ENCODE results near the gene YEATS2. TPM values are rescaled to one million over a fixed set of nuclear protein-coding genes. Genes with fewer than 3 reads are reported as not detected.
"Not testable (repeated sequence)": the region's sequence is repeated elsewhere in the genome, so short reads cannot be mapped to it uniquely, and the experiment has no call there.

YEATS2 gene
- total RNA-seq, 1 experiment from 2014 or later = 34.5 TPM

DNA sequence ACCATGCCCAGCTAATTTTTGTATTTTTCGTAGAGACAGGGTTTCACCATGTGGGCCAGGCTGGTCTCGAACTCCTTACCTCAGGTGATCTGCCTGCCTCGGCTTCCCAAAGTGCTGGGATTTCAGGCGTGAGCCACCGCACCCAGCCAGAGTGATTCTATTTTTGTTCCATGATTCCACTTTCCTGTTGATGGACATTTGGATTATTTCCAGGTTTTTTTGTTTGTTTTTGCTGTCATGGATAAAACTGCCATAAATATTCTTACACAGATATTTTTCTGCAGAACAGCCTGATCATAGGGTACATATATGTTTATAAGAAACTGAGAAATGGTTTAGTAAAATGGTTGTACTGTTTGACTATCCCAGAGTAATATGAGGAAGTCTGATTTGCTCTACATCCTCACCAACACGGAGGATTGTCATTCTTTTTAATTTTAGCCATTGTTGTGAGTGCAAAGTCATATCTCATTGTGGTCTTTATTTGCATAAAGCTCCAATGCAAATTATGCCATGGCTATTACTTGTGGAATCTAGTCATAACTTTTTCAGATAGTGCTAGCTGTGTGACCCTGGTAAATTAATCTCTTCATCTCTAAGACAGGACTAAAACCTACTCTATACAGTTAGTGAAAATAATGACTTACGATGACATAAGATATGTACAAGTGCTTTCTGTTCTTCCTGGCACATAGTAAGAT, 85.1 kb downstream of the YEATS2 start:
- Mint-ChIP-seq H3K27ac (ENCODE audit: unreplicated experiment) (no peak overlapping the region), H3K36me3 (ENCODE audit: insufficient read depth, unreplicated experiment) (peaks cover 70% of the 10 kb centered on the region), H3K27me3 (ENCODE audit: insufficient read depth, unreplicated experiment) (no peaks in the 10 kb centered on the region), H3K4me1 (ENCODE audit: low read depth, unreplicated experiment) (no peaks in the 10 kb centered on the region), H3K4me3 (ENCODE audit: unreplicated experiment) (no peak overlapping the region), H3K9me3 (ENCODE audit: unreplicated experiment) (no peaks in the 10 kb centered on the region)
- no peak for DNase-seq
- Histone ChIP-seq H3K27me3 (replicated peaks; ENCODE audit: control insufficient read depth, insufficient read depth, low read length) (no peaks in the 10 kb centered on the region), H3K36me3 (ENCODE audit: control insufficient read depth, insufficient read depth, low read length) (peaks cover 4% of the 10 kb centered on the region), H3K4me3 (ENCODE audit: low read depth, low read length) (no peak overlapping the region), H3K4me1 (no peaks in the 10 kb centered on the region), H3K9me3 (no peaks in the 10 kb centered on the region)
- CTCF ChIA-PET = no interaction called here
- TF ChIP-seq, protein P1, sequence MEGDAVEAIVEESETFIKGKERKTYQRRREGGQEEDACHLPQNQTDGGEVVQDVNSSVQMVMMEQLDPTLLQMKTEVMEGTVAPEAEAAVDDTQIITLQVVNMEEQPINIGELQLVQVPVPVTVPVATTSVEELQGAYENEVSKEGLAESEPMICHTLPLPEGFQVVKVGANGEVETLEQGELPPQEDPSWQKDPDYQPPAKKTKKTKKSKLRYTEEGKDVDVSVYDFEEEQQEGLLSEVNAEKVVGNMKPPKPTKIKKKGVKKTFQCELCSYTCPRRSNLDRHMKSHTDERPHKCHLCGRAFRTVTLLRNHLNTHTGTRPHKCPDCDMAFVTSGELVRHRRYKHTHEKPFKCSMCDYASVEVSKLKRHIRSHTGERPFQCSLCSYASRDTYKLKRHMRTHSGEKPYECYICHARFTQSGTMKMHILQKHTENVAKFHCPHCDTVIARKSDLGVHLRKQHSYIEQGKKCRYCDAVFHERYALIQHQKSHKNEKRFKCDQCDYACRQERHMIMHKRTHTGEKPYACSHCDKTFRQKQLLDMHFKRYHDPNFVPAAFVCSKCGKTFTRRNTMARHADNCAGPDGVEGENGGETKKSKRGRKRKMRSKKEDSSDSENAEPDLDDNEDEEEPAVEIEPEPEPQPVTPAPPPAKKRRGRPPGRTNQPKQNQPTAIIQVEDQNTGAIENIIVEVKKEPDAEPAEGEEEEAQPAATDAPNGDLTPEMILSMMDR (IDR thresholded peaks at IDR 0.05; ENCODE audit: insufficient read depth in 1 of 2, low read depth in 1 of 2, low read length in 1 of 2, severe bottlenecking in 1 of 2, unreplicated experiment in 1 of 2) = no peak
- BruUV-seq (replicated peaks) = no TSS peak
- intact Hi-C loops (cut with micrococcal nuclease; ENCODE audit: unreplicated experiment) = no loop called here
- POLR2A ChIA-PET = no interaction called here

DNA sequence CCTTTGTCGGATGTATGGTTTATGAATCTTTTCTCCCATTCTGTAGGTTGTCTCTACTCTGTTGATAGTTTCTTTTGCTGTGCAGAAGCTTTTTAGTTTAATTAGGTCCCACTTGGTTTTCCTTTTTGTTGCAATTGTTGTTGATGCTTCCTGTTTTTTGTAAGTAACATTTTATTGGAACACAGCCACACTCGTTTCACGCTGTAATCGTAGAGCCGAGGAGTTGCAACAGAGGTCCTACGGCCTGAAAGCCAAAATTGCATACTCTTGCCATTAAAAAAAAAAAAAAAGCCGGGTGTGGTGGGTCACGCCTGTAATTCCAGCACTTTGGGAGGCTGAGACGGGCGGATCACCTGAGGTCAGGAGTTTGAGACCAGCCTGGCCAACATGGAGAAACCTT, 86.9 kb downstream of the YEATS2 start:
- intact Hi-C loops (cut with micrococcal nuclease; ENCODE audit: unreplicated experiment); H3K27ac Mint-ChIP-seq (ENCODE audit: unreplicated experiment); H3K4me1 ChIP-seq; H3K4me3 Mint-ChIP-seq (ENCODE audit: unreplicated experiment); H3K9me3 Mint-ChIP-seq (ENCODE audit: unreplicated experiment); H3K27me3 Mint-ChIP-seq (ENCODE audit: insufficient read depth, unreplicated experiment); H3K9me3 ChIP-seq; CTCF ChIA-PET; H3K4me1 Mint-ChIP-seq (ENCODE audit: low read depth, unreplicated experiment); POLR2A ChIA-PET; H3K4me3 ChIP-seq (ENCODE audit: low read depth, low read length); H3K27me3 ChIP-seq (replicated peaks; ENCODE audit: control insufficient read depth, insufficient read depth, low read length); BruUV-seq (replicated peaks); DNase-seq; H3K36me3 ChIP-seq (ENCODE audit: control insufficient read depth, insufficient read depth, low read length): not testable (repeated sequence)
- peaks cover 67% of the 10 kb centered on the region for H3K36me3 Mint-ChIP-seq (ENCODE audit: insufficient read depth, unreplicated experiment)

DNA sequence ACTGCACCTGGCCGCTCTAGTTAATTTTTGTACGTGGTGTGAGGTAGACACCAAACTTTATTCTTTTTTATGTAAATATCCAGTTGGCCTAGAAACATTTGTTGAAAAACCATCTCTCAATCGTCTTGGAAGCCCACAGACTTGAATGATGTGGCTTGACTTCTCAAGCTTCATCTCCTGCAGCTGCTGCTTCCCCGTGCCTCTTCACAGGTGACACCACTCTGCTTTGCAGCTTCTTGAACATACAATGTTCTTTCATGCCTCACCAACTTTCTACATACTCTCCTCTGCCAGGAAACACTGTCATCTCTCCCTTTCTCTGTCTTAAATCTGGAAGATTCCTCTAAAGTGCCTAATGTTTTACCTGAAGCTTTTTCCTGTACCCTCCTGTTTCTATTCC, 92.2 kb downstream of the YEATS2 start:
- peaks cover 71% of the 10 kb centered on the region for H3K36me3 Mint-ChIP-seq (ENCODE audit: insufficient read depth, unreplicated experiment)
- H3K36me3 ChIP-seq (ENCODE audit: control insufficient read depth, insufficient read depth, low read length) = peaks cover 2% of the 10 kb centered on the region
- intact Hi-C loops (cut with micrococcal nuclease; ENCODE audit: unreplicated experiment) = no loop called here

More for the DNA sequence above, 92.2 kb downstream of the YEATS2 start:
- Histone ChIP-seq H3K9me3 (no peaks in the 10 kb centered on the region), H3K4me1 (no peaks in the 10 kb centered on the region), H3K27me3 (replicated peaks; ENCODE audit: control insufficient read depth, insufficient read depth, low read length) (no peaks in the 10 kb centered on the region), H3K4me3 (ENCODE audit: low read depth, low read length) (no peak overlapping the region)
- Mint-ChIP-seq H3K4me1 (ENCODE audit: low read depth, unreplicated experiment) (no peaks in the 10 kb centered on the region), H3K27me3 (ENCODE audit: insufficient read depth, unreplicated experiment) (no peaks in the 10 kb centered on the region), H3K27ac (ENCODE audit: unreplicated experiment) (no peak overlapping the region), H3K4me3 (ENCODE audit: unreplicated experiment) (no peak overlapping the region), H3K9me3 (ENCODE audit: unreplicated experiment) (no peaks in the 10 kb centered on the region)
- ChIA-PET CTCF (interaction anchor here (0.6 kb wide), 1 partner anchor 402 kb away, joined by 6 read pairs; no protein-coding TSS in a partner anchor), POLR2A (no interaction called here)
- BruUV-seq (replicated peaks) = no TSS peak
- DNase-seq = no peak
- TF ChIP-seq, protein P1 (IDR thresholded peaks at IDR 0.05; ENCODE audit: insufficient read depth in 1 of 2, low read depth in 1 of 2, low read length in 1 of 2, severe bottlenecking in 1 of 2, unreplicated experiment in 1 of 2) = no peak

All from Caco-2 (cell line).